ENCODE data around the gene PEMT.

The PEMT gene

DNA sequence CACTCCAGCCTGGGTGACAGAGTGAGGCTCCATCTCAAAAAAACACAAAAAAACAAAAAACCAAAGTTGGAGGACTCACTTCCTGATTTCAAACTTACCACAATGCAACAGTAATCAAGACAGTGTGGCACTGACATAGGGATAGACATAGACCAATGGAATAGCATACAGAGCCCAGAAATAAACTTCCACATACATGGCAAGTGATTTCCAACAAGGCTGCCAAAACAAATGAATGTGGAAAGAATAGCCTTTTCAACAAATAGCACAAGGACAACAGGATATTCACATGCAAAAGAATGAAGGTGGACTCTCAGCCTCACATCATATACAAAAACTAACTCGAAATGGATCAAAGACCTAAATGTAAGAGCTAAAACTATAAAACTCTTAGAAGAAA, 58.5 kb downstream of the PEMT start:
- no peak for DNase-seq

DNA sequence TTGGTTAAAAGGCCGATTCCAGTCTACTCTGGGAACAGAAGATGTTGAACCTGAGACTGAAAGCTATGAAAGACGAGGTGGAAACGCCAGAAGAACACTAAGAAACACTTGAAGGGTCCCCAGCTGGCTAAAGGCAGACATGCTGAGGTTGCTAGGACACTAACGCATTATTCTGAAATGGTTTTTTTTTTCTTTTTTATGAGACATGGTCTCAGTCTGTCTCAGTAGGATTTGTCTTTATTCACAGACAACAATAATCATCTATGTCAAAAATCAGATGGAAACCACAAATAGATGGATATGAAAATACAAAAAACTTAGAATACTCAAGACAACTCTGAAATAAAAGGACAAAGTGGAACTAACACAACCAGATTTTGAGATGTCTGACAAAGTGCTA, 60.4 kb downstream of the PEMT start:
- no peak for DNase-seq

DNA sequence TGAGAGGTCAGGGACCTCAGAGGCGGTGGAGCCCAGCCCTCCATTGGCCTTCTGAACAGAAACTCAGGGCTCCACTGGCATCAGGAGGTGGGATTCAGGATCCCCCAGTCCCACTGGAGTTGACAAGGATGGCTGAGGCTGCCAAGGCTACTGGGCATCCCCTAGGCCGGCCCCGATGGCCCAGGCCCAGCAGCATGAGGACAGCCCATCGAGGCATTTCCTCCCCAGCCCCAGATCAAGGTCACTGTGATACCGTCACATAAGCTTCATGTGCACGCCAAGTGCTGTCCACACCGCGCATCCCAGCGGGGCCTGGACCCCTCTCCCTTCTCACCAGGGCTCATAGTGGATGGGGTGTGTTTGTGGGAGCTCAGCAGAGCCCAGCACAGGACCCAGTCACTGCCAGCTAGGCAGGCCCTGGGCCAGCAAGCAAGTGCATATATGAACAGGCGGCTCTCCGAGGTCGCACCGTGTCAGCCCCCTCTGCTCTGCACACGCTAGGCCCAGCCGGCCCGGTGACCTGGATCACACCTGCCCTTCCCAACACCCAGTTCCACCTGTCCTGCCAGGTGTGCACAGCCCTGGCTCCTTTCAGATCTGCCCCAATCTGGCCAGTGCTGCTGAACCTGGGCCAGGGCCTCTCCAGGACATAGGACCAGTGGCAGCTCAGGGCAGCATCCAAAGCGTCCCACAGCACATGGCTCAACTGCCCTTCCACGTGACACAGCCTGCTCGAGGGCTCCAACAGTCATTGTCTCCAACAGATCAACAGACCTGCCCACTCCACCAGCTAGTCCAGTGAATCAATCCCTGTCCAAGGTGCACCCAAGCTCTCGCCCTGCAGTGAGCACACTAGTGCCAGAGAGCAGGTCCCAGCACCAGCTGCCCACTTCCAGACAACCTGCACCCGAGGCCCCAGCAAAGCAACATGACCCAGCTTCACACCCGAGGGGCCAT, 62.5 kb downstream of the PEMT start:
- DNase-seq: no peak

DNA sequence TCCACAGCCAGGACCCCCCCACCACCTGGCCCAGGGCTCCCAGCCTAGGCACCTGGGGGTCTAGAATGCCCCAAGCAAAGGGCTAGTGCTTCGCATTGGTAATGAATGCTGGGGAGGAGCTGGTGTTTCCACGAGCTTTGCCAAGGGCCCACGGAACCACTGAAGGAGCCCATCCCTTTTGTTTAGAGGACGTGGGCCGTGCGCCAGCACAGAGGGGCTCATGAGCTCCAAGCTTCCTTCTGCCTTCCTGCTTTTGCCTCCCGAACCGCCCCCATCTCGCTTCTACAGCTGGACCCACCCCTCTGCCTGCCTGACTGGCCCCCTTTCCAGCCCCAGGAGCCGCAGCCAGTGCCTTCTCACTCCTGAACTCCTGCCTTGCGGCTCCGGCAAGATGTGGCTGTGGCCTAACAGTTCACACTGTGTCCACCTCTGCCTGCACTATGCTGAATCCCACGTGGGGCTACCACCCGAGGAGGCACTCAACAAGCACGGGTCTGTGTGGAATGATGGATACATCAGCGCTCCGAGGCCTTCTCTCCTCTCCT, 63.5 kb downstream of the PEMT start:
- no peak for DNase-seq

DNA sequence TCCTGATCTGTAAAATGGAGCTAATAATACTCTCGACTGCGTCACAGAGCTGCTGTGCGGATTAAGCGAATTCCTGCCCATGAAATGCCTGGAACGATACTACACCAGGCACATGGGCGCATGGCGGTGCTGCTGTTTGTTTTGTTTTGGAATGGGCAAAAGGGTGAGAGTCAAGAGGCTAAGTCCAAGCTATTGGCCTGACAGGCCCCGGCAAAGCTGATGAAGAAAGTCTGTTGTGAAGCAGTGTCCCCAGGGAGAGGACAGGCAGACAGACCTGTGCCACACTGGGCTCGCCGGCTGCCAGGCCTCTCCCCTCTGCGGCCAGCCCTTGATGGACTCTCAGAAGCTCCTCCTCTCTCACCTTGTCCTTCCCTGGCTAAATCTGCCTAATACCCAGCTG, 64.0 kb downstream of the PEMT start:
- no peak for DNase-seq

DNA sequence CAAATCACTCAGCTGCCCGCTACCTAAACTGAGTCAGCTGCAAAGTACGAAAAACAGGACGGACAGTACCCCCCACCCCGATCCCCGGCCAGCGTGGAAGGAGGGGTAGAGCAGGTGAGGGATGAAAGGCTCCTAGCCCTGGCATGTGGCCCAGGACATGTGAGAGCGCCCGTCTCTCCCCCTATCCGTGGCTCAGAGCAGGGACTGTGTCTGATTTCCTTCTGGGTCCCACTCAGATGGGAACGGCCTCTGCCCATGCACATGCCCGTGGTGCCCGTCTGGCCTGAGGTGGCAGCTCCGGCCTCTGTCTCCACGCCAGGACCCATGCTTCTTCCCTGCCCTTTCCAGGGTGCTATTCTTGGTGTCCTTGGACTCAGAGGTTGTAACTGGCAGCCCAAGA, 65.1 kb downstream of the PEMT start:
- peak in 1 of 2 experiments; percentile 15 for DNase-seq

DNA sequence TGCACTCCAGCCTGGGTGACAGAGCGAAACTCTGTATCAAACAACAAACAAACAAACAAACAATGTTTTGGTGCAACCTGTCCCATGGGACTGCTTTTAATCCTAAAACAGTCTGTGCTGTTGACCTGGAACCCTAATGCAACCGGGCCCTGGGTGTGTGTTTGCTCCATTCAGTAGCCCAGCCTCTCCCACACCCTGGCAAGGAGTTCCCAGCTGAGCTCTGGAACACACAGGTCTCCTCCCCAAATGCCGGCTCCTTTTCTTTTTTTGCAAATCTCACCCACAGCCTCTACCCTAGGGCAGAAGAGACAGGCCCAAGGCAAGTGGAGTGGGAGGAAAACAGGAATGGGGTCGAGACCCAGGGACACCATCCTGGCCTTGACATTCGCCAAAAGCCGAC, 65.6 kb downstream of the PEMT start:
- DNase-seq: no peak

DNA sequence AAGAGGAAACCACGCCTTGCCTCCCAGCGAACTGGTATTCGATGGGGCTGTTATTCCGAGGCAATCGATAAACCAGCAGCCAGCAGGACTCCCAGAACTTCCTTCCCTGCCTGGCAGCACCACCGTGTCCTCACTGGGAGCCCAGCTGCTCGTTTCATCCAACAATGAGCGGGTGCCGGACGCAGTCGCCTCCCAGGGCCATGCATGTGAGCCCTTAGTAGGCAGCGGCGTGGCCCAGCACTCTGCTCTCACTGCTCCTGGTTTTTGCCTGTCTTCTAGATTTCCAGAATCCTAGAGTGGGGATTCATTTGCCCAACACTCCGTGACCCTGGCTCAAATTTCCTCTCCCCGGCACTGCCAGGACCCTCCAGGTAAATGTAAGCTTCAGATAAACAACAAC, 66.2 kb downstream of the PEMT start:
- DNase-seq: no peak

DNA sequence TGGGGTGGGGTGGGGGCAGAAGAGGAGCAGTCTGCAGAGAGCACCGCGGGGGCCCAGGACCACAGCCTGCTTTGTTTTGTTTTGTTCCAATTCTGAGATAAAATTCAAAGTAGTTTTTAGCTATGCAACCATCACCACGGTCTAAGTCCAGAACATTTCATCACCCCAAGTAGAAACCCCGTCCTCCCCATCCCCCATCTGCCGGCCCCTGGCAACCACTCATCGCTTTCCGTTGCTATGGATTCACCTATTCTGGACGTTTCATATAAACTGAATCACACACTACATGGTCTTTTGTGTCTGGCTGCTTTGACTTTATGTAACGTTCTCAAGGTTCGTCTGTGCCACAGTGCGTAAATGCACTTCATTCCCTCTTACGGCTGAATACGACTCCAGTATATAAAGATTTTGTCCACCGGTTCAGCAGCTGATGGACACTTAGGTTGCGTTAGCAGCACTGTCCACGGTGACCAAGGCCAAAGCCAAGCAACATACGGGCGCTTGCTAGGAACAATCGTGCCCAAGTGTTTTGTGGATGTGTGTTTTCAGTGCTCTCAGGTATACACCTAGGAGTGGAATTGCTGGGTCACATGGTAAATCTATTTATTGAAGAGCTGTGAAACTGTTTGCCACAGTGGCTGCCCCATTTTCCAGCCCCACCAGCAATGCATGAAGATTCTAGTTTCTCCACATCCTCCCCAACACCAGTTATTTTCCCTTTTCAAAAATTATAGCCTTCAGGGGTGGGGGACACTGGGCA, 67.6 kb downstream of the PEMT start:
- no peak for DNase-seq

DNA sequence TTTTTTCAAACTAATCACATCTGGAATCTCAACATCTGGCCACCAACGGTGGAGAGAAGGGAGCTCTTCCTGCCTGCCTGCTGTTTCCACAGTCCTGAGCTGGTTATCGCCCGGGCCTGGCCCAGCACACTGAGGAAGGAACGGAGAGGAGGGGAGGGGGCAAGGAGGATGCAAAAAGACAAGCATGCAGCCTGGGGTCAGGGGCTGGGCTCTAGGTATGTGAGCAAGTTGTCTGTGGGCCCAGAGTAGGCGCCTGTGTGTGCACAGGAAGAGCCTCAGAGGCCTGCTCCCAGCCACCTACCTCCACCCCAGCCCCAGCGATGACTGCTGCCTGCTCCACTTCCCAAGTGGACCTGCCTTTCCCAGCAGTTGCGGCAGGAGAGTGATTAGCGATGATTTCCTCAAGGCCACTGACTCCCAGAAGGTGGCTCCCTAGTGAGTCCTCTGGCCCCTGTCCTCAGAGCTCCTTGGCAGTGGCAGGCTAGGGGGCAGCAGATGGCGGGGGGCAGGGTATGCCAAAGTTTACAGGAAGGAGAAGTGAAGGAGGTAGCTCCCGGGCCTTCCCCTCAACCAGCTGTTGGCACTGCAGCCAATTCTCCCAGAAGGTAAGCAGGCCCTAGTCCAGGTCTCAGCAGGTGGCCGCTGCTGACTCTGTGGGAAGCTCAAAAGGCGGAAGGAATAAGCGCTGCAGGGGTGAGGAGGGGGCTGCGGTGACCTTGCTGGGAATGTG, 68.3 kb downstream of the PEMT start:
- DNase-seq: peak; percentile 66 to 80

DNA sequence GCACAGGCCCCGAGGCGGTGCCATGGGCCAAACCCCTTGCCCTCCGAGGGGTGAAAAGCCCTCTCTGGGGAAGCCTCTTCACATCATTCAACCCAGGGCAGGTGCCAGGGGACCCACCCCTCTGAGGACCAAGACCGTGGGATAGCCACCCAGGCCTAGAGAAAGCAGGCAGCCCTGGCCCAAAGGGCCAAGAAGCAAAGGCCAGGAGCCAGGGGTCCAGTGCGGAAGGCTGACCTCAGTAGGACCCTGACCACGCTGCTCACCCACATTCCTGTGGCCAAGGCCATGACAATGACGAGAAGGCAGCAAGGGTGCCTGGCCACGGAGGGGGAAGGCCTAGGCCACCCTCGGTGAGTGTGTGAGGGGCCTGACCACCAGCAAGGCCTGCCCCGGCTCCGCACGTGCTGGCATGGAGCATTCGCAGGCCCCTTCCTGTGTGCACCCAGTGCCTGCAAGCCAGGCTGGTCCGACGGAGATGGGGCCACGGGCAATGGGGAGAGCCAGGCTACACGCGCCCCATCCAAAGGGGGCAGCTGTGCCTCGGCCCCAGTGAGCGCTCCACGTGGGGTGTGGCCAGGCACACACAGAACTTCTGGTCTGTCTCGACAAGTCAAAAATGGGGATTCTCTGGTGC, 70.8 kb downstream of the PEMT start:
- DNase-seq: no peak

DNA sequence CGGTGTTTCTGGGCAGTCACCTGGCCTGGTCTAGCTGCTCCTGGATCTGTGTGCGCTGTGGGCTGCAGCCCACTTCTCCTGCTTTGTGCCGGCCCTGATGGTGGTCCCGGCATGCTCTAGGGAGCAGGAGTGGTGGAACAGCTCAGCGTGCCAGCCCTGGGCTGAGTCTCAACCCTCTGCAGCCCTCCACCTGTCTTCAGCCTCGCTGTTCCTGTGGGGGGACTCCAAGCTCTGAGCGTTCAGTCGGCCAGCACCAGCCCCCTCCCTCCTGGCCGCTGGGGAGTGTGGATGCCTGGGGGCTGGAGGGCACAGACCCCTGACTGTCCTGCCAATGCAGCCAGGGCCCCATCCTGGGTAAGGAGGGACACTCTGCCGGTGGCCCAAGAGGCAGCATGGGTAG, 71.6 kb downstream of the PEMT start:
- no peak for DNase-seq

DNA sequence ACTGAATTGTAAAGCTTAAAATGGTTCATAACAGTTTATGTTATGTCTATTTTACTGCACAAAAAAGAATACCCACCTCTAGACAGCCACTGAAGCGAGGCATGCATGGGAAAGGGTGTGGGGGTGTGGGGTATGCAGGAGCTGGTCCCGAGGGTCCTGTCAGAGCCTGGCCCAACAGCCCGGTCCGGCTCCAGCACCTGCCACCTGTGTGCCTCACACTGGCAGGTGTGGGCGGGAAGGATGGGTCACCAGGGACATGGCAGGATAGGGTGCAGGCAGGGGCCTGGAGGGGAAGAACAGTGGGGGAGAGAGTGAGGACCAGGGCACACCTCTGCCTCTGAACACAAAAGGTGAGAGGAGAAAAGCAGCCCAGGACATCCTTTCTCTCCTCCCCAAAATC, 72.6 kb downstream of the PEMT start:
- no peak for DNase-seq

DNA sequence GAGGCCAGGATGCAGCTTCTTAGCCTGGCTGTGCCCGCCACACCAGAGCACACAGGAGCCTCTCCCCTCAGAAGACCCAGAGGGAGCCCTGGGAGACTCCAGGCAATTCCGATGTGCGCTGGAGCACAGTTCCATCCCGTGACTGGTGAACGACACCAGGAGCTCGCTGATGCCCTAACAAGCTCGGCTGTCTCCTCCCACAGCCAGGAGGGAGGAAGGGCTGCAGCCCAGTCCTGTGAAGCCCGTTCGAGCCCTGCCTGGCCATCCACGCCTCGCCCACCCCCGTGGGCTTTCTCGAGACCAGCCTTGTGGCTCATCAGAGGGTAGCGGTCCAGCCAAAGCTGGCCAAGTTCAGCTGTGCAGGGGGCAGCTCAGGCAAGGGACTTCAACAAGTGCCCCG, 73.5 kb downstream of the PEMT start:
- DNase-seq: no peak

DNA sequence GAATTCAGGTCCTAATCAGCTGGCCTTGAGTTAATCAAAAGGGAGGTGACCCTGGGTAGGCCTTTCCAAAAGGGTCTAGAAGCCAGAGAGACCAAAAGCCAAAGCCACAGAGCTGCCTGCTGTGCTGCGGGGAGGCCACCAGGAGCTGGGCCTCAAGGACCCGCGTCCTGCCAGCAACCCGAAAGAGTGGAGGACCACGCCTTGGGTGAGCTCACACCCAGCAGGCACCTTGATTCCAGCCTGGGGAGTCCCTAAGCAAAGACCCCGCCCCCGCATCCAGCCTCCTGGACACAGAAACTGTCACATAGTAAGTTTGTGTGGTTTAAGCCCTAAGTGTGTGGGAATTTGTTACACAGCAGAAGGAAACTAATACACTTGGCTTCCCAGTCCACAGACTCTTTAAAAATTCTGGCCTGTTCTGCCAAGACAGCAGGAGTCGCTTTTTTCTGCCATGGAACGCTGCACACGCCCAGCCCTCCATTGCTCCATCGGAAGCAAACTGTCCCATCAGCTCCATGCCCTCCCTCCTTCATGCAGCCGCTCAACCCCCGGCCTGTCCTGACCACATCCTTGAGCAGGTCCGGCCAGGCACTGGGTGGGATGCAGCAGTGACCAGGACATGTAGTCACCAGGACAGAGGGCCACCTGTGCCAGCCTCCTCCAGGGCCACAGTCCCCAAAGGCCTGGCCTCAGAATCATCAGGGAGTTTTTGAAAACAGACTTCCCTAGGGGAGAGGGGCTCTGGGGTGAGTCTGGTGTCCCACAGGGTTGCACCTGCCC, 74.4 kb downstream of the PEMT start:
- no peak for DNase-seq

DNA sequence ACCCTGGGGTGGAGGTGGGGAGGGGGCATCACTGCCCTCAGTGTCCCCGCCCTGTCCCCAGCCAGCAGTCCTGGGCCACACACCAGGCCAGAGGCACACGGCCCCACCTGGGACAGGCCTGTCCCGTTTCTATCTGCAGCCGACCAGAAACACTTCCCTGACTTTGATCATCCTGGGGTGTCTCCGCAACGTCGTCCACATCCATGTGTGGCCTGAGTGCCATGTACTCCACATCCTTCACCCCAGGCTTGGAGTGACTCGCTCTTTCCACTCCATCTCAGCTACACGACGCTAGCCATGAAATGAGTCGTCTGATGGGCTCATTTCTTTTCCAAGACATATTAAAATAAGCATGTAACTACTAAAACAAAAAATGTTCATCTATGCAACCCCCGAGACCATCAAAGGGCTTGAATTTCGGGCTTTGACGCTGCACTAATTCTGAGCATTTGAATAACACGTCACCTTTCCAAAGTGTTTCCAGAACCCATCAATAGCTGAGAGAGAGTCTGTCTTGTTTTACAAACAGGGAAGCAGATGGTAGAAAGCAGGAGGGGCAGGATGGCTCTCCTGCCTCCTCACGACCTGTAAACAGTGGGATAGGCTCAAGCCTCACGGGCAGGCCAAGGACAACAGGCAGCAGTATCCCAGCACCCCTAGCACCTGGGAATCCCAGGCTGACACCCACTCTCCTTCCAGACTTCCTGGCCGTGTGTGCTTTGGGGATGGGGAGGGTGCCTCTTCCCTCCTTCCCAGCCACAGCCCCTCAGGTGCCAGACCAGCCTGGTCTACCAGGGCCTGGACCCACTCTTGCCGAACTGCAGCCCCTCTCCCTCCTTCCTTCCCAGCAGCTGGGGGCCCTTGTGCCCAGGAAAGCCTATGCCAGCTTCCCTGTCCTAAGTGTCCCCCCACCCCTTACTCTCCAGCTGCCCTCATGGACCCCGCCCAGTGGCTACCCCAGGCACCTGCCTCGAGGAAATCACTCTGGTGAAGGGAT, 75.3 kb downstream of the PEMT start:
- no peak for DNase-seq

DNA sequence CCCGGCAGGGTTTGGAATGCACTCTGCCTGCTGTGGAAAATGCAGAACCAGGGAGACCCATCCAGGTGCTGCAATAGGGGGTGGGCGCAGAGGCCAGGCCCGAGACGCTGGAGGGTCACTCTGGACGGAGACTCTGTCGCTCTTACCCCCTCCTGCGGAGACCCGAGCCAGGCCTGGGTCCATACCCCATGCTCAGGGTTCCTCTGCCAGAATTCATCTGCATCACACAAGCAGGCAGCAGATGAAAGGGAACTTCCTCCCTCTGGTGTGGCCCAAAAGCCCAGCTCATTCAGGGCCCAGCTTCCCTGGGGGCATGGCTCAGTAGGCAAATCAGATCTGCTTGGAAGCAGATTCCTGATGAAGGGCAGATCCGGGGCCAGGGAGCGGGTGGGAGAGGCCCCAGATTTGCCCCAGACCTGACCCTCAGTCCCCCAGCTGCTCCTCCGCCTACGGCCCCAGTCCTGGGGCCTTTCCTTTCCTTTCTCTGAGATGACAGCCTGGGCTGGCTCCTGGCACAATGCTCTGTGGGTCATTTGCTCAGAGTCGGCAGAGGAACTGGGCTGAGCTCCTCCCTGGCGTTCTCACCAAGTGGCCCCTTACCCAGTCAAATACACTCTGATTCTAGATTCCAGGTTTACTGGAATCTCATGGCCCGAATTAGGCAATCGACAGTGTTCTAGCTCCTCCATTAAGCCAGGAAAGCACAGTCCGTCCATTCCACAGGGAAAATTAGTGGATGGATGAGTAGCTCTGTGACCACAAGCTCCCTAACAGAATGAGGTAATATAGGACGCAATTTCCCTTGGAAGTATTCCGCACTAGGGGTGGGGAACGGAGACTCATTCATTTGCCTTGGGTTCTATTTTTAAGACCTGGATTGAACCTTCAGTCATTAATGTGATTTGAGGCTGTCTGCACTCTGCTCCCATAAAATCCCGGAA, 76.2 kb downstream of the PEMT start:
- DNase-seq: no peak

DNA sequence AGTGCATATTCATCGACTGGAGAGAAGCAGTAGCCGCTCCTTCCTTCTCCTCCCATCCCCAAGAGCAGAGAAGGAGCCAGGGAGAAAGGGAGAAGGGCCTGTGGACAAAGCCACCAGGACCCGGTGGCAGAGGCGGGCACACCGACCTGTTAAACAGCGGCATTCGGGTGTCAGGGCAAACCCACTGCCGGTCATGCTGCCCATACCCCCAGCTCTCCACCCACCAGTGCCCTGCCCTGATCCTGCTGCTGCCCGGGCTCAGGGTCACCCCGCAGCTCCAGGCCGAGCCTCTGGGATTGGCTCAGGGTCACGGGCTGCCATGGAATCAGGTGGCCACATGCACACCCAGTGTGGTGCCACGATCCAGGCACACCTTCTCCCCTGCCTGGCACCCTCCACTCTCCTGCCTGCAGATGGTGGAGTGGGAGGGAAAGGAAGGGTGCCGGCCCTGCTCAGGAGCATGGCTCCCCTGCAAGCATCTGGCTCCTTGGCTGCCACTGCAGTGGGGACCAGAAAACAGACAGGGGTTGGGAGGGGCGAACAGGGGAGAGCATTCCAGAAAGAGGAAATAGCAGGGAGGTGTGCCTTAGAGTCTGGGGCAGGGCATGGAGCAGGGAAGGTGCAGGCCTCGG, 77.0 kb downstream of the PEMT start:
- DNase-seq: no peak

DNA sequence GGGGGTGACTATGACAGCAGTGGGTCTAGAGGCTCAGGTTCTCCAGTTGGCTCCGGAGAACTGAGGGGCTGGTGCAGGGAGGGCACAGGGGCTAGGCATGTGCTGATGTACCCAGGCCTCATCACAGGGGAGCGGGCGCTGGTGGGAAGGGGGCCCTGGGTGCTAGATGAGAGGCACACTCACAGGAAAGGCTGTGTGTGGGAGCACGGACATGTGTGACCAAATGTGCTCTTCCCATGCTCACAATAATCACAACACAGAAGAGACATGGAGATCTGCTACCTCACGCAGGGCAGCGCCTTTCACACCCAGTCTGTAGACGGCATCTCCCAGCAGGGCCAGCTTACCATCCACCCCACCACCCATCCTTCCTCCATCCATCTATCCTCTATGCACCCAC, 77.9 kb downstream of the PEMT start:
- DNase-seq: no peak
